Duodenal mucosa (tissue), 2 donors: ENCODE measurements around the gene OPA3.
A peak's percentile ranks its signal among the peaks of the same experiment; 100 is the strongest.

Experiments used
- H3K27ac ChIP-seq: one replicate; pipeline ENCODE4 v1.7.0; 2013; ENCODE audit warnings: low read depth, low read length
- H3K27me3 ChIP-seq, 2 donors: one replicate each; pipeline ENCODE4 v1.7.0; 2013; ENCODE audit warnings: low read length in 2 of 2, control low read depth in 1 of 2; ENCODE audit not compliant: insufficient read depth in 2 of 2, control insufficient read depth in 1 of 2
- H3K36me3 ChIP-seq, 2 donors: one replicate each; pipeline ENCODE4 v1.7.0; 2013; ENCODE audit warnings: low read length in 2 of 2, control low read depth in 1 of 2; ENCODE audit not compliant: insufficient read depth in 2 of 2, control insufficient read depth in 1 of 2
- H3K4me1 ChIP-seq, 2 donors: one replicate each; pipeline ENCODE4 v1.7.0; 2013; ENCODE audit warnings: low read length in 2 of 2, control low read depth in 1 of 2; ENCODE audit not compliant: insufficient read depth in 2 of 2, control insufficient read depth in 1 of 2
- H3K4me3 ChIP-seq, 2 donors: one replicate each; pipeline ENCODE4 v1.7.0; 2013; ENCODE audit warnings: low read length in 2 of 2, low read depth in 1 of 2
- H3K9ac ChIP-seq, 2 donors: one replicate each; pipeline ENCODE4 v1.7.0; 2013; ENCODE audit warnings: low read length in 2 of 2, low read depth in 1 of 2
- H3K9me3 ChIP-seq, 2 donors: one replicate each; pipeline ENCODE4 v1.7.0; 2013; ENCODE audit warnings: low read length in 2 of 2, control low read depth in 1 of 2; ENCODE audit not compliant: control insufficient read depth in 1 of 2

OPA3 gene

DNA sequence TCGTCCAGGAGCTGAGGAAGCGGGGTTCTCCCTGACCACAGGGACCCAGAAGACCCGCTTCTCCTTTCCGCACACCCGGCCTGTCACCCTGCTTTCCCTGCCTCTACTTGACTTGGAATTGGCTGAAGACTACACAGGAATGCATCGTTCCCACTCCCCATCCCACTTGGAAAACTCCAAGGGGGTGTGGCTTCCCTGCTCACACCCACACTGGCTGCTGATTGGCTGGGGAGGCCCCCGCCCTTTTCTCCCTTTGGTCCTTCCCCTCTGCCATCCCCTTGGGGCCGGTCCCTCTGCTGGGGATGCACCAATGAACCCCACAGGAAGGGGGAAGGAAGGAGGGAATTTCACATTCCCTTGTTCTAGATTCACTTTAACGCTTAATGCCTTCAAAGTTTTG is 58.5 kb downstream of the OPA3 start:
- H3K9ac ChIP-seq, result no peak overlapping the region
- H3K4me3 ChIP-seq, result no peak overlapping the region
- no peaks in the 10 kb centered on the region for H3K9me3 ChIP-seq
- peaks cover 8 to 23% of the 10 kb centered on the region in 2 donors for H3K4me1 ChIP-seq
- peaks cover 20 to 36% of the 10 kb centered on the region in 2 donors for H3K36me3 ChIP-seq
- no peak overlapping the region for H3K27ac ChIP-seq
- H3K27me3 ChIP-seq, result peaks cover 0 to 3% of the 10 kb centered on the region in 2 donors

GRCh38 chr19:45524575-45525129 is 60.0 kb downstream of the OPA3 start:
- Histone ChIP-seq H3K27me3 (peaks cover 0 to 3% of the 10 kb centered on the region in 2 donors), H3K4me1 (peaks cover 8 to 29% of the 10 kb centered on the region in 2 donors), H3K9ac (no peak overlapping the region), H3K9me3 (no peaks in the 10 kb centered on the region), H3K4me3 (no peak overlapping the region), H3K36me3 (peaks cover 25 to 46% of the 10 kb centered on the region in 2 donors), H3K27ac (no peak overlapping the region)

DNA sequence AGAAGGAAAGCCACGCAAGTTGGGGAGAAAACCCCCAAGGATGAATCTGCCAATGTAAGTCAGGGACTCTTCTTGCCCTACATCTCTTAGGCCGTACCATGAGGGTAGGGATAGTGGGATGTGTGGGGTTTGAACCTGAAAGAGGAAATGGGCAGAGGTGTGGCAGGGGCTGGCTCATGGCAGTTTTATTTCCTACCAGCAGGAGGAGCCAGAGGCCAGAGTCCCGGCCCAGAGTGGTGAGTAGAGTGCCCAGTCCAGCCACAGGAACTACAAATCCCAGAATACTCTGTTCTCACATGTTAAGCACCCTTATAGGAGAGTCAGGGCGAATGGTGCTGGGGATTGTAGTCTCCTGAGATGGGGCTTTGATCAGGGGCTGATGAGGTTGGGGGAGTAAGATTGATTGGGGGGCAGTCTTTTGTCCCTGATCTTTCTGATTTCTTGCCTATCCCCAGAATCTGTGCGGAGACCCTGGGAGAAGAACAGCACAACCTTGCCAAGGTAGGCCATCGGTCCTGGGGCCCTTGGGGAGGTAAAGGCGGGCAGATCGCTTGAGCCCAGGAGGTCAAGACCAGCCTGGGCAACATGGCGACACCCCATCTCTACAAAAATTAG is 60.9 kb downstream of the OPA3 start:
- Histone ChIP-seq H3K9me3 (no peaks in the 10 kb centered on the region), H3K9ac (no peak overlapping the region), H3K36me3 (peaks cover 25 to 46% of the 10 kb centered on the region in 2 donors), H3K27me3 (no peaks in the 10 kb centered on the region), H3K27ac (no peak overlapping the region), H3K4me1 (peaks cover 8 to 20% of the 10 kb centered on the region in 2 donors), H3K4me3 (no peak overlapping the region)

DNA sequence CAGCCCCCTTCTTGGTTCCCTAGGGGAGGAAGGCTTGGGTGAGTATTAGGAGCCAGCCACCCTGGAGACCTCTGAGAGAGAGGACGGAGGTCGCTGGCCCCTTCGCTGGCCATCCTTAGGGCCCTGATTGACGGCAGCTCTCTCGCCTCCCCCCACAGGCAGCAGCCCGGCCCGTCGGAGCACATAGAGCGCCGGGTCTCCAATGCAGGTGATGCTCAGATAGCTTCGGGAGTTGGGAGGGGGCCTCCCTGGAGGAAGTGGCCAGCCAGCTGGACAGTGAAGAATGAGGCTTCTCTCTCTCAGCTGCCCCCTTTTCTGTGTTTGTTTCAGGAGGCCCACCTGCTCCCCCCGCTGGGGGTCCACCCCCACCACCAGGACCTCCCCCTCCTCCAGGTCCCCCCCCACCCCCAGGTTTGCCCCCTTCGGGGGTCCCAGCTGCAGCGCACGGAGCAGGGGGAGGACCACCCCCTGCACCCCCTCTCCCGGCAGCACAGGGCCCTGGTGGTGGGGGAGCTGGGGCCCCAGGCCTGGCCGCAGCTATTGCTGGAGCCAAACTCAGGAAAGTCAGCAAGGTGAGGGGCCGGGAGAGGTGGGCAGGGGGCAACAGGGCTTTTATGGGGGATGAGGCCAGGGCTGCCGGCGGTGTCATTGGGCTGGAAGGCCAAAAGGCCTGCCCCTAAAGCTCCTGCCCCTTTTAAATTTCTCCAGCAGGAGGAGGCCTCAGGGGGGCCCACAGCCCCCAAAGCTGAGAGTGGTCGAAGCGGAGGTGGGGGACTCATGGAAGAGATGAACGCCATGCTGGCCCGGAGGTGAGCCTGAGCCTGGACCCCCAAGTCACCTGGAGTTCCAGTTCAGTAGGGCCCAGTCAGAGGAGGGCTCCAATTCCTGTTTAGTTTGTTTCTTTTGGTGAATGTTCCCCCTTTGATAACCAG is 62.3 kb downstream of the OPA3 start:
- Histone ChIP-seq H3K27me3 (no peaks in the 10 kb centered on the region), H3K4me1 (peaks cover 7 to 13% of the 10 kb centered on the region in 2 donors), H3K4me3 (no peak overlapping the region), H3K36me3 (peaks cover 30 to 59% of the 10 kb centered on the region in 2 donors), H3K9me3 (no peaks in the 10 kb centered on the region), H3K27ac (no peak overlapping the region), H3K9ac (no peak overlapping the region)

DNA sequence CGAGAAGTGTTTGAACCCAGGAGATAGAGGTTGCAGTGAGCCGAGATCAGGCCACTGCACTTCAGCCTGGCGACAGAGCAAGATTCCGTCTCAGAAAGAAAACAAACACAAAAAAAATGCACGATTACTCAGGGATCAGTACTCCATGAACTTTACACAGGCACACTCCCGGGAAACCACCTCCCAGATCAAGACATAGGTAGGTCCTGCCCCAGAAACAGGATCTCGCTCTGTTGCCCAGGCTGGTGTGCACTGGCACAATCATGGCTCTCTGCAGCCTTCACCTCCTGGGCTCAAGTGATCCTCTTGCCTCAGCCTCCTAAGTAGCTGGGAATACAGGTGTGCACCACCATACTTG is 66.2 kb downstream of the OPA3 start:
- Histone ChIP-seq H3K9ac (no peak overlapping the region), H3K4me1 (peaks cover 38 to 41% of the 10 kb centered on the region in 2 donors), H3K27me3 (no peaks in the 10 kb centered on the region), H3K4me3 (no peak overlapping the region), H3K9me3 (no peaks in the 10 kb centered on the region), H3K27ac (no peak overlapping the region), H3K36me3 (peaks cover 20 to 41% of the 10 kb centered on the region in 2 donors)

- Histone ChIP-seq H3K9ac (no peak overlapping the region), H3K27ac (peak overlapping the region; percentile 10), H3K4me1 (peaks cover 42 to 43% of the 10 kb centered on the region in 2 donors), H3K4me3 (no peak overlapping the region), H3K36me3 (peaks cover 18 to 39% of the 10 kb centered on the region in 2 donors), H3K9me3 (no peaks in the 10 kb centered on the region), H3K27me3 (no peaks in the 10 kb centered on the region)
Observed at GRCh38 chr19:45517641-45518468, 66.7 kb downstream of the OPA3 start.

- no peak overlapping the region for H3K4me3 ChIP-seq
- H3K36me3 ChIP-seq, result peaks cover 15 to 35% of the 10 kb centered on the region in 2 donors
- no peak overlapping the region for H3K9ac ChIP-seq
- H3K27ac ChIP-seq, result no peak overlapping the region
- no peaks in the 10 kb centered on the region for H3K27me3 ChIP-seq
- peaks cover 45 to 47% of the 10 kb centered on the region in 2 donors for H3K4me1 ChIP-seq
- no peaks in the 10 kb centered on the region for H3K9me3 ChIP-seq
Observed at GRCh38 chr19:45517238-45517637, 67.4 kb downstream of the OPA3 start.

- peak overlapping the region in 1 of 2 donors; percentile 34 for H3K4me3 ChIP-seq
- no peaks in the 10 kb centered on the region for H3K27me3 ChIP-seq
- peaks cover 10 to 27% of the 10 kb centered on the region in 2 donors for H3K36me3 ChIP-seq
- peak overlapping the region; percentile 89 for H3K27ac ChIP-seq
- peak overlapping the region; percentile 58 to 83 for H3K9ac ChIP-seq
- no peaks in the 10 kb centered on the region for H3K9me3 ChIP-seq
- peaks cover 52 to 55% of the 10 kb centered on the region in 2 donors for H3K4me1 ChIP-seq
Observed at GRCh38 chr19:45515807-45516401, 68.7 kb downstream of the OPA3 start.

GRCh38 chr19:45515081-45515624 is 69.4 kb downstream of the OPA3 start:
- H3K9ac ChIP-seq, result peak overlapping the region; percentile 58 to 83
- H3K4me1 ChIP-seq, result peaks cover 52% of the 10 kb centered on the region in 2 donors
- H3K4me3 ChIP-seq, result peak overlapping the region; percentile 34 to 50
- no peaks in the 10 kb centered on the region for H3K9me3 ChIP-seq
- peak overlapping the region; percentile 89 for H3K27ac ChIP-seq
- H3K27me3 ChIP-seq, result no peaks in the 10 kb centered on the region
- peaks cover 7 to 22% of the 10 kb centered on the region in 2 donors for H3K36me3 ChIP-seq
